HG03378 (cell line): ENCODE measurements around the gene TEX22.

ENCODE experiments used
- ATAC-seq: cut with Tn5 transposase; IDR thresholded peaks from one replicate; pipeline ENCODE4 v1.9.1; 2021; ENCODE audit warnings: mild to moderate bottlenecking, moderate library complexity; ENCODE audit not compliant: unreplicated experiment

The TEX22 gene

DNA sequence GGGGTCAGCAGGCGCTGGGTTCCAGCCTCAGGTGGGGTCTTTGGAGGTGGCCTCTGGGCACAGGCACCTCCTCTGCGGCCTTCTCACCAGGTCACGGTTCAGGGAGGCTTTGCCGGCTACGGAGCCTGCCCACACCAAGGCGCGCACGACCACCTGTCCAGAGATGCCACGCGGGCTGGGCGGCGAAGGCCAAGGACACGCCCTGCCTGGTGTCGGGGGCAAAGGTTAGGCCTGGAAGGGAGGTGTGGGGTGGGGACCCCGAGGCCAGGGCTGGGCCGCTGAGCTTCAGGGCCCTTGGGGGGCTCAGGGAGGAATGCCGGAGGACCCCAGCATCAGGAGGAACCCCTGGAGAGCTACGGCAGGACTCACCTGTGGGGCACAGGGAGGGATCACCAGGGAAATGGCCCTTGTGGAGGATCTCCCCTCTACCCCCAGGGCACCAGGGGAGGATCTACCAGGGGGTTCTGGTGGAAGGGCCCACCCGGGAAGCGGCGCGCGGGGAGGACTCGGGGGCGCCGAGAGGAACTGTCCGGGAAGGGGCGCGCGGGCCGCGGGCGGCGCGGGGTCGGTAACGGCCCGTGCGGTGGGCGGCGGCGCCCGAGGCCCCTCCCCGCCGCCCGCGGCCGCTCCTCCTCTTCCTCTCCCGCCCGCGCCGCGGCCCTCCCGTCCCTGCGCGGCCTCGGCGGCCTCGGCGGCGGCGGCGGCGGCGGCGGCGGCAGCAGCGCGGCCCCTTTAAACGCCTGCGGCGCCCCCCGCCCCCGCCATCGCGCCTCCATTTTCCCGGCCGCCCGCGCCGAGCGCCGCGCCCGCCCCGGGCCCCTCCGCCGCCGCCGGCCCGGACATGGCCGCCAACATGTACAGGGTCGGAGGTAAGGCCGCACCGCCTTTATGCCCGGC lies 21.1 kb downstream of the TEX22 start, which contains the start of gene MTA1:
TSS of gene MTA1 (plus strand) at position 633 of the 897 bp plus-strand sequence. CDS start at position 842, 209 bp downstream.
- ATAC-seq = no peak

DNA sequence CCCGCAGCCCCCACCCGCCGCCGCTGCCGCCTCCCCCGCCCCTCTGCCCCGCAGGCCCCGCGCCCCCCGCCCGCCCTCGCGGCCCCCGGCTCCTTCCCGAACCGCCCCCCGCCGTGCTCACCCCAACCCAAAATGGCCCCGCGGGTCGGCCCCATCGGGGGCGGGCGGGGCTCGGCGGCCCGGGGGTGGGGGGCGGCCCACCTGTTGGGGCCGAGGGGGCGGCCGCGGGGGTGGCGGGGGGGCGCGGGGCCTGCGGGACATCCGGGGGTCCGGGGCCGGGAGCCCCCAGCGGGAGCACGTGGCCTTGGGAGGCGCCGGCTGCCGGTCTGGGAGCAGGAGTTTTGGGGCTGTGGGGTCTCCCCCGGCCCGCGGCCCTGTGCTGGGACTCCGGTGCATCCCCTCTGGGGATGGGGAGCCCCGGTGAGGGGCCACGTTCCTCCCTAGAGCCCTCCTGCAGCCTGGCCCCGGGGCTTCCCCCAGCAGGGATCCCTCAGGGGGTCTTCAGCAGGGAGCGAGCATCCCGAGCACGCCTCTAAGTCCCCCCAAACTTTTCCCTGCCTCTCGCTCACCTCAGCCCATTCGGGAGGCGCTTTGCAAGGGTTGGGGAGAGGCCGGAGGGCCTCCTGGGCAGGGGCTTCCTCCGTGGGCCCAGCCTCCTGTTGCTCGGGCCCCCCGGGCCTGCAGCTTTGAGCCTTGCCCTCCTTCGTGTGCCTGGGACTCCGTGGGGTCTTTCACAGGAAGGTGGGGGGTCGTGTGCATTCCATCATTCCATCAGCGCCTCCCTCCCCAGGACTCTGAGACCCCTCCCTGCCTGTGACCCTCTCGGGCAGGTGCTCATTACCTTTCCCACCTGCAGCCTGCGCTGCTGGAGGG lies 22.0 kb downstream of the TEX22 start:
- no peak for ATAC-seq

GRCh38 chr14:105420974-105421674 lies 22.8 kb downstream of the TEX22 start:
- no peak for ATAC-seq

GRCh38 chr14:105421723-105422615 lies 23.6 kb downstream of the TEX22 start:
- ATAC-seq = no peak

GRCh38 chr14:105422695-105423487 lies 24.6 kb downstream of the TEX22 start:
- ATAC-seq = no peak

GRCh38 chr14:105423488-105424195 lies 25.3 kb downstream of the TEX22 start:
- no peak for ATAC-seq

- ATAC-seq = no peak
Measured at GRCh38 chr14:105424861-105425260, 26.5 kb downstream of the TEX22 start.

DNA sequence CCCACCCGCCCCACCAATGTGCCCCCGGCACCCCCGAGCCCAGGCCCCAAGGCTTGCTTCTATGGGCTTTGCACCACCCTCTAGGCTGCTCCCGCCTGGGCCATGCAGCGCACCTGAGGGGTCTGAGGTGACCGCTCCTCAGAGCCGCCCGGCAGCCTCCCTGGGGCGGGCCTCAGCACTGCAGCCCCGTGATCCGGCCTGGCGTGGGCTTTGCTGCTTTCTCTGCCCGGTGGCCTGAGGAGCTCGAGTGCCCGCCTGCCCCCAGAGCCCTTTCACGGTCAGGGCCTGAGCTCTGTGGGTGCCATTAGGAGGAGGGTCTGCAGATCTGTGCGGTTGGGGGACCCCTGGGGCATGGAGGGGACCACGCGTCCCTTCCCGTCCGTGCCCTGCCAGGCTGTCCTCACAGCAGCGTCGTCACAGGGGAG lies 27.5 kb downstream of the TEX22 start:
- no peak for ATAC-seq

- no peak for ATAC-seq
Measured at GRCh38 chr14:105426416-105427130, 28.2 kb downstream of the TEX22 start.

DNA sequence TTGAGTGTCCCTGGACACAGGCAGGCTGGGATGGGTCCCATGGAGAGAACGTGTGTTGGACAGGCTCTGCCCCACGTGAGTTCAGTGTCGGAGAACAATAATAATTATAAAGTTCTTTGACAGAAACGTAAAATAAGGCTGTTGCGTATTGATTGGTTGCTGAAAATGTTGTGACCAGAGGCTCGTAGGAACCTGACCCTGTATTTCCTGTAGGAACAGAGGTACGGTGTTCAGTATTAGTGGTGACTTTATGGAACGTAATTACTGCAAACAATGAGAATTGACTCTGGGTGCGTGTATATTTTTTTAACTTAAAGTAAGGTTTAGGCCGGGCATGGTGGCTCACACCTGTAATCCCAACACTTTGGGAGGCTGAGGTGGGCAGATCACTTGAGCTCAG lies 29.1 kb downstream of the TEX22 start:
- ATAC-seq = no peak

DNA sequence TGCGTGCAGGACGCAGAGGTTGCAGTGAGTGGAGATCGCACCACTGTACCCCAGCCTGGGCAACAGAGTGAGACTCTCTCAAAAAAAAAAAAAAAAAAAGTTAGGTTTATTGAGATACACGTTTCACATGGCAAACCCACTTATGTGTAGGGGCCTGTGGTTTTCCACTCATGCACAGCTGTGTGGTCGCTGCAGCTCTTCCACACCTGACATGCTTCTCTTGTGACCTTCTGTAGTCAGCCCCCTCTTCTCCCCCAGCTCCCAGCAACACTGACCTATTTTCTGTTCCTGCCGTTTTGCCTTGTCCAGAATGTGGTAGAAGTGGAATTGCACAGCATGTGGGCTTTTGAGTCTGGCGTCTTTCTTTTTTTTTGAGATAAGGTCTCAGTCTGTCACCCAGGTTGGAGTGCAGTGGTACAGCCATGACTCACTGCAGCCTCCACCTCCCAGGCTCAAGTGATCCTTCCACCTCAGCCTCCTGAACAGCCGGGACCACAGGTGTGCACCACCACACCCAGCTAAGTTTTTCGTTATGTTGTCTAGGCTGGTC lies 29.7 kb downstream of the TEX22 start:
- ATAC-seq = no peak

- no peak for ATAC-seq
Measured at GRCh38 chr14:105430042-105430441, 31.7 kb downstream of the TEX22 start.

DNA sequence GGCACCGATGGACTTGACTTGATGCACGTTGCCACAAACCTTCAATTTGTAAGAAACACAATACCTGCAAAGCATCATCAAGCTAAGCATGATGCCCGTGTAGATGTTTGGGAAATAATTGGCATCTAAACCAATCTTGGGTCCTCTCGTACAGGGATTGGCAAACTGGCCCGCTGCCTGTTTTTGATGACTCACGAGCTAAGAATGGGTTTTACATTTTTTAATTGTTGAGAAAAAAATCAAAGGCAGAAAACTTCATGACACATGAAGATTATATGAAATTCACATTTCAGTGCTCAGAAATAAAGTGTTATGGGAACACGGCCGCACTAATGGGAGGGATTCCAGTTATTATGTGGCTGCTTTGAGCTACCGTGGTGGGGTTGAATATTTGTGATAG lies 32.2 kb downstream of the TEX22 start:
- ATAC-seq = no peak

GRCh38 chr14:105431256-105431655 lies 32.9 kb downstream of the TEX22 start:
- ATAC-seq = no peak

- no peak for ATAC-seq
Measured at GRCh38 chr14:105432657-105433056, 34.3 kb downstream of the TEX22 start.

- no peak for ATAC-seq
Measured at GRCh38 chr14:105433161-105433605, 34.8 kb downstream of the TEX22 start.

GRCh38 chr14:105436402-105436801 lies 38.1 kb downstream of the TEX22 start:
- ATAC-seq = no peak
